HG02763 (cell line): ENCODE data around the gene MICOS13.
"Not testable (repeated sequence)": the region's sequence is repeated elsewhere in the genome, so short reads cannot be mapped to it uniquely, and the experiment has no call there.

Experiments used
- ATAC-seq: cut with Tn5 transposase; IDR thresholded peaks from one replicate; pipeline ENCODE4 v1.9.1; 2021; ENCODE audit warnings: mild to moderate bottlenecking, moderate library complexity; ENCODE audit not compliant: unreplicated experiment

Gene MICOS13

DNA sequence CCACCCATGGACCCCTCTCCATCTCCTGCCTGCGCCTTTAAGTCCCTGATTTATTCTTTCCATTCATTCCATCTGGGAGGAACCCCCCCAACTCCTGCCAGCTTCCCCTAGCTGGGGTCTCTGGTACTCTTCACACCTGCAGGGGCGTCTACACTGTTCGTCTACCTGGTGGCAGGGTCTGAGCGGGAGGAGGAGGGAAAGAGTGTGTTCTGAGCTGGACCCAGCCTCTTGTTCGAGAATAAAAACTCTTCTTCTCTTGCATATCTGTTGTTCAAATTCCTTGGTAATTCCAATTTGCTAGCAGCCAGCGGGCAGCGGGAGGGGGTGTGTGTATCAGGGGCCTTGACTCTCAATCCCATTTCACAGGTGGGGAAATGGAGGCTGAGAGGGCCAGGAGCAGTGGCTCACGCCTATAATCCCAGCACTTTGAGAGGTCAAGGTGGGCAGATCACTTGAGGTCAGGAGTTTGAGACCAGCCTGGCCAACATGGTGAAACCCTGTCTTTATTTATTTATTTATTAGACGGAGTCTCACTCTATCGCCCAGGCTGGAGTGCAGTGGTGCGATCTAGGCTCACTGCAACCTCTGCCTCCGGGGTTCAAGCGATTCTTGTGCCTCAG is 8.1 kb upstream of the MICOS13 start:
- not testable (repeated sequence) for ATAC-seq

DNA sequence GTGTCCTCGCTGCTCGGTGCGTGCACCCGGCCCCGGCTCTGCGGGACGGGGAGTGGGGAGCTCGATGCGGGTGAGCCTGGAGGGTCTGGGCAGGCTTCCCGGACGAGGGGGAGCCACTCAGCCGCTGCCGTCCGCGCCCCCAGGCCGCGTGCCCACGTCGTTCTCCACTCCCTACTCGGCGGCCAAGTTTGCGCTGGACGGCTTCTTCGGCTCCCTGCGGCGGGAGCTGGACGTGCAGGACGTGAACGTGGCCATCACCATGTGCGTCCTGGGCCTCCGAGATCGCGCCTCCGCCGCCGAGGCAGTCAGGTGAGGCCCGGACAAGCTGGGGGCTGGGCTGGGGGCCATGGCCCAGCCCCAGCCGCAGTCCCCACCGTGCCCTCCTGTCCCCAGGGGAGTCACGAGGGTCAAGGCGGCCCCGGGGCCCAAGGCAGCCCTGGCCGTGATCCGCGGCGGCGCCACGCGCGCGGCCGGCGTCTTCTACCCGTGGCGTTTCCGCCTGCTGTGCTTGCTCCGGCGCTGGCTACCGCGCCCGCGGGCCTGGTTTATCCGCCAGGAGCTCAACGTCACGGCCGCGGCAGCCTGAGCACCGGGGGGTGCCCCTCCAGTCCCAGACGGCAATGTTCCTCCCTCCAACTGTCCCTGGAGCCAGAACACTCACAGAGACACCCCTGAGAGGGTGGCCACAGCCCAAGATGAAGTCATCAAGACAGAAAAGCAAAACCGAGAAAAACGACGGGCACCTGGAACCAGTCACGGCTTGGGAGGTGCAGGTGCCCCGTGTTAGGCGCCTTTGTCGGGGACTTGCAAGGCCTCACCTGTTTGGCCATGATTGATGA is 7.3 kb upstream of the MICOS13 start:
- no peak for ATAC-seq

DNA sequence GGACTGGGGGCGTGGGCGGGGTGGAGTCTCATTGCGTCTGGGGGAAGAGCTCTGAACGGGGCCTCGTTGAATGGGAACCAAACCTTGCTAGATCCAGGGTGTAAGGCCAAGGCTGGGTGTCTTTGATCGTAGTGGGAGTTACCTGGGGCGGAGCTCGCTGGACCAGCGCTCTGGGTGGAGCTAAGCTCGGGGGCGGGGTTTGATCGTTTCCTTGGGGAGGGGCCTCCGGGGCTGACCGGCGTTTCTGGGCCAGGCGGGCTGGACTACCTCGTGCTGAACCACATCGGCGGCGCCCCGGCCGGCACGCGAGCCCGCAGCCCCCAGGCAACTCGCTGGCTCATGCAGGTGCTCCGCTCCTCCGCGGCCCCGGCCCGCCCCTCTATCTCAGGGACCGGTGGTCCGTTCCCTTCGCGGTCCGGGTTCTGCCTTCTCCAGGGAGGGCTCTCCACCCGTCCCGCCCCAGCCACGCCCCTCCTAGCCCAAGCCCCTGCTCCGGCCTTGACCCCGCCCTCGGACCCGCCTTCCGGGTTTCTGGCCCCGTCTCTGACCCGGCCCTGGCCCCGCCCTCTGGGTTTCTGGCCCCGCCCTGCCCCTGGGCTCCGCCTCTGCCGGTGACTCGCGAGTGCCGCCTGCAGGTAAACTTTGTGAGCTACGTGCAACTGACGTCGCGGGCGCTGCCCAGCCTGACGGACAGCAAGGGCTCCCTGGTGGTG is 6.5 kb upstream of the MICOS13 start:
- ATAC-seq: peak; percentile 50

DNA sequence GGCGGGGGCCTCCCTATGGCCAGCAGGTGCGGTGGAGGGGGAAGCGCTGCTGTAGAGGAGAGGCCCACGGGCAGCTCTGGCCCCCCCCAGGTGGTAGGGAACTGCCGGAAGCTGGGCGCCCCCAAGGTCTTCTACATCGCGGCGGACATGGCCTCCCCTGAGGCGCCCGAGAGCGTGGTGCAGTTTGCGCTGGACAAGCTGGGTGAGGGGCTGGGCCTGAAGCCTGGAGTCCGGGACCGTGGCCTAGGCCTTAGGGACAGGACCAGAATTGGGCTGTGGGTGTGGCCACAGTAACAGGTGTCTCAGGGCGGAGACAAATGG is 6.0 kb upstream of the MICOS13 start:
- ATAC-seq: no peak

DNA sequence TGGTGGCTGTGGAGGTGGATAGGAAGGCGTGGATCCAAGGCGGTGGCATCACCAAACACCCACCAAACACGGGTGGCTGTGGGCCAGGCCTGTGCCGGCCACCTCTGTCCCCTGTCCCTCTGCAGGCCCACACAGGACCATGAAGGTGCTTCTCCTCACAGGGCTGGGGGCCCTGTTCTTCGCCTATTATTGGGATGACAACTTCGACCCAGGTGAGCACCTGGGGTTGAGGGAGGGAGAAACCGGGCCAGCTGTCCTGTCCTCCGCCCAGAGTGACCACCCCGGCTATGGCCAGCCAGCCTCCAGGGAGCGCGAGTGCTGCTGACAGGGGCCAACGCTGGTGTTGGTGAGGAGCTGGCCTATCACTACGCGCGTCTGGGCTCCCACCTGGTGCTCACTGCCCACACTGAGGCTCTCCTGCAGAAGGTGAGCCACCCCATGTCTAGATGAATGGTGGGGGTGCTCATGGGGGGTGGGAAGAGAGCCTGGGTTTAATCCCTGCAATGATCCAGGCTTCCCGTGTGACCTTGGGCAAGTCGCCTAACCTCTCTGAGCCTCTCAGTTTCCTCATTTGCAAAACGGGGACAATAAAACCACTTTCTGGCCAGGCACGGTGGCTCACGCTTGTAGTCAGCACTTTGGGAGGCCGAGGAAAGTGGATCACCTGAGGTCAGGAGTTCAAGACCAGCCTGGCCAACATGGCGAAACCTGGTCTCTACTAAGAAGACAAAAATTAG is 4.5 kb upstream of the MICOS13 start:
- ATAC-seq: no peak

DNA sequence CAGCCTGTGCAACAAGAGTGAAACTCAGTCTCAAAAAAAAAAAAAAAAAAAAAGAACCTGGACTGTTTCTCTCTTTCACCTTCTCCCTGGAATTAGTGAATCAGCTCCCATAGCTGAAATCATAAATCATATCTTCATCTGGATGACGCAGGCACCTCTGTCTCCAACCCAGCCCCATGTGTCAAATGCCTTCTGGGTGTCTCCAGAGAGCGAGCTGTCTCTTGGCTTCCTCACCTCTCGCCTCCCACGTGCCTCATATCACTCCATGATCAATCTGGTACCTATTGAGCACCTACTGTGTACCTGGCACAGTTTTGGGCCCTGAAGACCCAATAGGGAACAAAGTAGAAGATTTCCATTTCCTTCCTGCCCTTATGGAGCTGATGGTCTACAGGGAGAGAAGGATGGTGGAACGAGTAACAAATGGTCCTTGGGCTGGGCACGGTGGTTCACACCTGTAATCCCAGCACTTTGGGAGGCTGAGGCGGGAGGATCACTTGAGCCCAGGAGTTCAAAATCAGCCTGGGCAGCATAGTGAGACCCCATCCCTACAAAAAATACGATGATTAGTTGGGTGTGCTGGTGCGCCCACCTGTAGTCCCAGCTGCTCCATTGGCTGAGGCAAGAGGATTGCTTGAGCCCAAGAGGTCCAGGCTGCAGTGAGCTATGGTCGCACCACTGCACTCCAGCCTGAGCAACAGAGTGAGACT is 3.0 kb upstream of the MICOS13 start:
- ATAC-seq: no peak

DNA sequence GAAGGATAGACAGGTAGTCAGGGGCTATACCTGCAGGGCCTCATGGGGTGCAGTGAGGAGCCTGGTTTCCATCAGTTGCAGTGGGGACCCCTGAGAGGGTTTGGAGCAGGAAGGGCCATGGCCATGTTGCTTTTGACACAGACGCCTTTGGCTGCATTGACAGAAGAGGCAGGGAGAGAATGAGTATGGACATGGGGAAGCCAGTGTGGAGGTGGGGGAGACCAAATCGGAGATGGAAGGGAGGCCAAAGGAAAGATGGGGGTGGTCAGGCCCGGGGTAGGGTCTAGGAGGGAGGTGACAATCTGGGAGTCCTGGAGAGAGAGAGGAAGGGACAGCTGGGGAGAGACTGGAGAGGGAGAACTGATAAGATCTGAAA is 1.8 kb upstream of the MICOS13 start:
- no peak for ATAC-seq

DNA sequence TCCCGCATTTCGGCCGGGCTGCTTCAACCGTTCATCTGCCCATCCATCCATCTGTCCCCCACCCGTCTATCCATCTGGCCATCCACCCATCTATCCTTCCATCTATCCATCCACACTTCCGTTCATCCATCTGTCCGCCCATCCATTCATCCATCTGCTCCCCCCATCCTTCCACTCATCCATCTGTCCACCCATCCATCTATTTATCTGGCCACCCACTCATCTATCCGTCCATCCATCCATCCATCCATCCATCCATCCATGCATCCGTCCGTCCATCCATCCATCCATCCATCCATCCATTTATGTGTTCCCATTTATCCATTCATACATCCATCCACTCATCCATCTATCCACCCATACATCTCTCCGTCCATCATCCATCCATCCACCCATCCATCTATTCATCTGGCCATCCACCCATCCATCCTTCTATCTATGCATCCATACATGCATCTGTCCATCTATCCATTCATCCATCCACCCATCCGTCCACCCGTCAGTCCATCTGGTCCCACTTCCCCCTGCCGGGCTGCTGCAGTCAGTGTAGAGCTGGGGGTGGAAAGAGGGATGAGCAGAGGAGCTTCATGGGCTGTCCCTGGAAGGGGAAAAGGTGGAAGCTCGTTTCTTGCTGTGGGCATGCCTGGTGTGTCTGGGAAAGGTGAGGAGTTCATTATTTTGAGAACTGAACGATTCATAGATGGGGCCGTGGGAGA is 1.2 kb upstream of the MICOS13 start:
- no peak for ATAC-seq

DNA sequence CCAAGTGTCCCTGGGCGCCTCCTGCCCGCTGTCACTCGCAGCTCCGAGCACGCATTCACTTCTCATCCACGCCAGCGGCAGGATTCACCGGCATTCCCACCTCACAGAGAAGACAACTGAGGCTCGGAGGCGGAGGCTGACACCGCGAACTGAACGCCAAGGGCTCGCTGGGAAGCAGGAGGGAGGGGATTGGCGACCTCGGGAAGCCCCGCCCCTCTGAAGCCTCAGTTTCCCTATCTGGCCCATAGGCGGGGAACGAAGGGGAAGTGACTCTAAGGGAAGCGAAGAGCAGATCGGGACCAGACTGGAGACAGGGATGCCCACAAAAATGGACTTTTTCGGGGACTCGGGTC is 256 bp downstream of the MICOS13 start:
- no peak for ATAC-seq

DNA sequence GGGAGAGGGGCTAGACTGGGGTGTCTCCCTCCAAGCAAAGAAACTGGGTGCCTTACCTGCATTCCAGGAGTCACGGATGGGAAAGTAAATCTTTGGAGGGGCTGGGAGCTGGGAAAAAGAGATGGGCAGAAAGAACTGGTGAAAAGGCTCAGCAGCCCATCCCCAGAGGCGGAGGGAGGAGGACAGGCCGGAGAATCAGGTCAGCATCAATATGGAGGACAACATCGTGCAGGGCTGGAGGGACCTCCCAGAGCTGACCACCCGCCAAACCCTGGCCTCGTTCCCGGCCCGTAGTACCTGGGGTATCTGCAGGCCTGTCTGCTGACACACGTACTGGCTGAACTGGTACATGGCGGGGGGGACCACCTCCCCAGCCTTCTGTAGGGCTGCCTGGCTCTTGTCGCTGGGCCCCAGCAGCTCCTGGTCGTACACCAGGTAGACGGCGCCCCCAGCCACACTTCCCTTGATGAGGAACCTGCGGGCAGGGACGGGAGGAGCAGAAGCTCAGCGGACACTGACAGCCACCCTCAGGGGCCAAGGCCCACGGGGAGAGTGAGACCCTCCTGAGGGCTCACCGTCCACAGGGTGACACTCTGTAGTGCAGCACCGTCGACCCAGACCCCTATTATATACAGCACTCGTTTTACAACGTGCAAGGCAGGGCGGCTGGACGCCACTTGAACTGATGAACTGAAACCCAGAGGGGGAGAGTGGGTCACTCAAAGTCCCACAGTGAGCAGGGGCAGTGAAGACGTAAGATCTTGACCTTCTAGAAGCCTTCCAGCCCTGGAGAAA is 830 bp downstream of the MICOS13 start:
- ATAC-seq: no peak

DNA sequence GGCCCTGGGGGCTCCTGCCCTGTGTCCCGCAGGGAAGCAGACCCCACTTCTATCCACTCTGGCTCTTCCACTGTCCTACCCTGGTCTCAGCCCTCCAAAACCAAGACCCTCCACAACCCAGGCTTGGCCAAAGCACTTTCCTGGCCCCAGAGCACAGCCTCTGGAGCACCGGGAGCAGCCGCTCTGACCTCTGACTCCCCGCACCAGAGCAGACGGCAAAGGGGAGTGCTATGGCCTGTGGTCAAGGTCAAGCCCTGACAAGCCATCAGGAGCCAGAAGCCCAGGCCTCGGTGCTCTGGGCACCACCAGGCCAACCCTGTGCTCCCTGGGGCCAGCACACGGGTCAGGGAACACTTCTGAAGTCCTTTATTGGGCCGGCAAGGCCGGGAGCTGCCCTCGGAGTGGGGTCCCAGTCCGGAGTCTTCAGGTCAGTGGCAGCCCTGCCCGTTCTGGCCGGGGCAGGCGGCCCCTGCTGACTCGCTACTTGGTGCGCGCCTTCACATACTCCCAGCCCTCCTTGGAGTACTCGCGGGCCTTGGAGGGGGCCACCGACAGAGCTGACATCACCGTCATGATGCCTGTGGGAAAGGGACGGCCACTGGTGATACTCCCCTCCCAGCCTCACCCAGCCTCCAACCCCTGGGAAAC is 2.1 kb downstream of the MICOS13 start:
- ATAC-seq: no peak

DNA sequence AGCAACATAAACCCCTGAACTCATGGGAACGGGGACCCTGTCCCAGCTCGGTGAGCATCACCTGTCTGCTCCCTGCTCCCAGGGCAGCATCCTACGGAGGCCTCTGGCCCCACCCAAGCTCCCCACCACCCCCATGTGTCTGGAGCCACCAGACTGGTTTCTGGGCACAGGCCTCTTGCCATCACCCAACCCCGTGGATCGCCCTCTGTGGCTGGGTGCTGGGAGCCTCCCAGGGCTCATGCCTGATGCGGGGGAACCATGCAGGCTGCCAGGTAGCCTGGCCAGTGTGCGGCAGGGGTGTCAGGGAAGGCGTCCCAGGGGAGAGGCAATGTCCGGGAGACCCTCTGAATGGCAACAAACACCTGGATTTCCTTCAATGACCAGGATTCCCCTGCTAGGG is 2.7 kb downstream of the MICOS13 start:
- ATAC-seq: no peak

DNA sequence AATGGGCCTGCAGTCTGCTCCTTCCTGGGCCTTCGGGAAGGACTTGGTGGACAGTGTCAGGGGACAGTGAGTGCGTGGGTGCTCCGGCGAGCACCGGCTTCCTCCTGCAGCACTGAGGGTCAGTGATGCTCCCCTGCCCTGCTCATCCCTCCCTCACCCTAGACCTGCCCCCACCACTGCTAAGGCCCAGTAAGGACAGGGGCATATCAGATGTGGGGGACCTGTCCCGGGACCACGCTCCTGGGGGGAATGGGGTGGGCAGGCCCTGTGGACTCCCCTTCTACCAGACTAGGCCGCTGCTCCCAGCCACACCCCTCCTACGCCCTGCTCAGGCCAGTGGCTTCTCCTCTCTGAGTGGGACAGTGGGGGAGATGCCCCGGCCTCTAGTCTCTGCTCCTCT is 3.2 kb downstream of the MICOS13 start:
- no peak for ATAC-seq

DNA sequence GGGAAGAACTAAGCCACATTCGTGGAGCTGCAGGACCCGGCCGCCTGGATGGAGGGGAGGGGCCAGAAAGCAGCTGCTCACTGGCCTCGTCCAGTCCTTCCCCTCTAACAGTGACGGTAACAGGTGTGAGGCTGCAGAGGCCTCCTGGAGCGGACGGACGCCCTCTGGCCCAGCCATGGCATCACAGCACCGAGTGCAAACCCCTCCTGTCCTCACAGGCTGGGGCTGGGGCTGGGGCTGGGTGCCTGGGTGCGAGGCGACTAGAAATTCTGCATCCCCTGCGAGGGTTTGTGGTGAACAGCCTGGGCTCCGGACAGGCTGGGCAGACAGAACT is 3.6 kb downstream of the MICOS13 start:
- no peak for ATAC-seq

DNA sequence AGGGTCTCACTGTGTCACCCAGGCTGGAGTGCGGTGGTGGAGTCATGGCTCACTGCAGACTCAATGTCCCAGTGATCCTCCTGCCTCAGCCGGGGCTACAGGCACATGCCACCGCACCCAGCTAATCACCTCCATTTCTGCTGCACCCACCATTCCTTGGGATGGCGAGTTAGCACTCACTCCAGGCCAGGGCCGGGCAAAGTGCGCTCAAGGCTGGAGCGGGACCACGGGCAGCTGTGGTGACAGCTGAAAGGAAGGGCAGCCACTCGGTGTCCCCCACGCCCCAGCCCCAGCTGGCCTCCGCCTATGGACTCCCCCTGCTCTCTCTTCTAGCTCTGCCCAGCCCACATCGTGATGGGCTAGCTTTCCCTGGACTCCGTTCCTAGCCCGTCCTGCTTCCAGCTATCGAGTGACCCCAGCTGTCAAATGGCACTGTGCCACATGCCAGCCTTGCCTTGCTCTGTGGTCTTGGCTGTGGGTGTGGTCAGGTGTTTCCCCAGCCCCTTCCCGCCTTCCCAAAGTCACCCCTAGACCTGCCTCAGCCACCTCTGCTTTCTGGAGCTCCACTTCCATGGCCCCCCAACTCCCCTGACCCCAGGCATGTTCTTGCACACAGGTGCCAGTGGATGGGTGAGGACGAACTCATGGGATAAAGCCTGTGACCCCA is 4.1 kb downstream of the MICOS13 start:
- no peak for ATAC-seq

DNA sequence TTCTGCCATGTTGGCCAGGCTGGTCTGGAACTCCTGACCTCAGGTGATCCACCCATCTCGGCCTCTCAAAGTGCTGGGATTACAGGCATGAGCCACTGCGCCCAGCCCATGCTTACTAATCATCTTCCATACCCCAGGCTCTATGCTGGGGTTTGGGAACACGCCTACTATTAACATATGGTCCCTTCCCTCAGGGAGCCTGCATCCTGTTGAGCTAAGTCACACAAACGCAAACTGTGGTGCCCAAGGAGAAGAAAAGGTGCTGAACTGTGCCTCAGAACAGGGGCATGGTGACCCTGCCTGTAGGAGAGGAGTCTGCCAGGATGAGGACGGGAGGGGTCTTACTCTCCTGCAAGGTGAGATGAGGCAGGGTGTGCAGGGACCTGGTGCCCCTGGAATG is 5.6 kb downstream of the MICOS13 start:
- ATAC-seq: no peak

DNA sequence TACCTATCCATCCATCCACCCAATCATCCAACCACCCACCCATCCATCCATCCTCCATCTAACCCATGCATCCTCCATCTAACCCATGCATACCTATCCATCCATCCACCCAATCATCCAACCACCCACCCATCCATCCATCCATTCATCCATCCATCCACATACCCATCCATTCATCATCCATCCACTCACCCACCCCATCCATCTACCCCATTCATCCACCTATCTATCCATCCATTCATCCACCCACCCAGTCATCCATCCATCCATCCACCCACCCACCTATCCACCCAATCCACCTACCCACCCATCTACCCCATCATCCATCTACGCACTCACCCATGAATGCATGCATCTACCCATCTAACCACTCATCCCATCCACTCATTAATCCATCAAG is 6.6 kb downstream of the MICOS13 start:
- ATAC-seq: no peak

DNA sequence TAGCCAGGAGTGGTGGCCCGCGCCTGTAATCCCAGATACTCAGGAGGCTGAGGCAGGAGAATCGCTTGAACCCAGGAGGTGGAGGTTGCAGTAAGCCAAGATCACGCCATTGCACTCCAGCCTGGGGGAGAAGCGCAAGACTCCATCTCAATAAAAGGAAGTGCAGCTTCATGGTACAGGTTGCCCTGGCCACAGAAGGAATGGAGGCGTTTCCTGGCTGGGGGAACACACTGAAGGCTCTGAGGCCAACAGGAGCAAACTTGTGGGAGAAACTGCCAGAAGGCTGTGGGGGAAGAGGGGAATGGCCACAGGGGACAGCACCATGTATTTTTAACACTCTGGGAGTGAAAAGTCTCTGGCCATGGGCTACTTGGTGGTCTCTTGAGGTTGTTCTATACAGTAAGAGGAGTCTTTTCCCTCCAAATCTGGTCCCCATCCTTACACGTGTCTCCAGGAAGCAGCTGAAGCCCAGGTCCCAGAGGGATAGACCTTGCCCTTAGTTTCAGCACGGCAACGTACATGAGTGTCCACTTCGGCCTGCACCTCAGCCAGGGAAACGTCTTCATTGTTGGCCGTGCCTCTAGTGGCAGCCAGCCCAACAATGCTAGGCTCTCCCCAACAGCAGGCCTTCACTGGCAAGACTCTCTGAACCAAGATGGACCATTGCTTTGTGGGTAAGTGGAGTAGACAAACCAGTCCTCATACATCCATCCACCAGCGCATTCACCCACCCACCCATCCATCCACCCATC is 7.4 kb downstream of the MICOS13 start:
- ATAC-seq: no peak
